Measurements from ENCODE around the gene ADISSP.

ADISSP gene

GRCh38 chr20:3704087-3704486 lies 63.5 kb downstream of the ADISSP start:
- TF ChIP-seq PPARA (CRISPR knock-in tag; IDR thresholded peaks at IDR 0.05; ENCODE audit: borderline replicate concordance) (no peak), POU6F1 (CRISPR knock-in tag; IDR thresholded peaks at IDR 0.05; ENCODE audit: borderline replicate concordance, low read depth) (no peak), CSDC2 (CRISPR knock-in tag; IDR thresholded peaks at IDR 0.05) (no peak), ZNF565 (CRISPR knock-in tag; conservative IDR thresholded peaks at IDR 0.05; ENCODE audit: low read depth) (no peak), TCF4 (CRISPR knock-in tag; IDR thresholded peaks at IDR 0.05; ENCODE audit: borderline replicate concordance) (no peak), ESRRG (CRISPR knock-in tag; IDR thresholded peaks at IDR 0.05) (no peak), RARB (CRISPR knock-in tag; IDR thresholded peaks at IDR 0.05) (no peak), ZC3H10 (CRISPR knock-in tag; IDR thresholded peaks at IDR 0.05) (no peak)
- ATAC-seq = no peak
